Activated CD4-positive, alpha-beta T cell treated with anti-CD3 and anti-CD28 coated beads, Interleukin-2, Interleukin-4, amounts not matched to agents 100 ng/mL and 50 ng/mL, durations not matched to agents 16 hours and 8 hours (primary cell): ENCODE results near the gene ACTRT1.

Experiments used
- DNase-seq: peaks from one replicate; pipeline ENCODE4 v3.0.0-alpha.2; 2020; ENCODE audit warnings: low spot score

The ACTRT1 gene

DNA sequence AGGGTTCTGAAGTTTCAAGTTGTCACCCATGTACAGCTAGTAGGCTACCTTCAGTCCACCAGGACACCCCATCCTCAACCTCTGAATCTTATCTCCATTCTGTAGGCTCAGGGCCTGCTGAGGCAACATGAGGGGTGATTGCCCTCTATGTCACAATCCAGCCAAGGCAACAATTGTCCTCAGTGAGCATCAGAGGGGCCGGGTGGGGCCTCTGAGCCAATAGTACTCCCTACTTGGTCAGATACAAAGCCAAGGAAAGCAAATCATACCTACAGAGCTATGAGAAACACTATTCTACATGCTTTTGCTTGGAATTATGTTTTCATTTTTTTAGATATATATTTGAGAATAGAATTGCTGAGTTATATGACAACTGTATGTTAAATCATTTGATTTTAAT lies at the start of gene ACTRT1:
Gene ACTRT1, minus strand, starts transcription at position 101 of the 400 bp plus-strand sequence. CDS start 197 bp downstream, outside the sequence.
- no peak for DNase-seq

DNA sequence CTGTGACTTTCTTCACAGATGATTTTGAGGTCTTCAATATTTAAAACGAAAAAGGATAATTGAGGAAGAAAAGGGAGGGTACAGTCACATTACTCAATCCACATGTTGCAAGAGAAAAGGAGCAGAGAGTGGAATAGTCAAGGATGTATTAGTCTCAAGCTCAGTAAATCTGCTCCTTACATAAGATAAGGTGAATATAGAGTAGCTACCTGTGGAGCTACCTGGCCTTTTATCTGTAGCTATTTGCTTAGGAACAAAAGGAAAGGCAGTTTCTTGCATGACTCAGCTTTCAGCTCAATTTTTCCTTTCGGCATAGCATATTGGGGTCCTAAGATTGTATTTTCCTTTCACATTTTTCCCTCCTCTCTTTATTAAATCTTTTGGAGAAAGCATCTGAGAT lies 26.3 kb upstream of the ACTRT1 start:
- no peak for DNase-seq

DNA sequence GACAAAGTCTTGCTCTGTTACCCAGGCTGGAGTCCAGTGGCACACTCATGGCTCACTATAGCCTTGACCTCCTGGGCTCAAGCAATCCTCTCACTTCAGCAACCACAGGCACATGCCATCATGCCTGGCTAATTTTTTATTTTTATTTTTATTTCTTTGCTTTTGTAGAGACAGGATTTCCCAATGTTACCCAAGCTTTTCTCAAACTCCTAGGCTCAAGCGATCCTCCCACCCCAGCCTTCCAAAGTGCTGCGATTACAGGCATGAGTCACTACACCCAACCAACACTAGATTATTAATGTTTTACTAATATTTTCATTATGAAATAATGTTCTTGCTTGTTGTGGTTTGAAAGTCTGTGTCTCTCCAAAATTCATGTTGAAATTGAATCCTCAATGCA lies 5.2 kb upstream of the ACTRT1 start:
- DNase-seq: no peak

DNA sequence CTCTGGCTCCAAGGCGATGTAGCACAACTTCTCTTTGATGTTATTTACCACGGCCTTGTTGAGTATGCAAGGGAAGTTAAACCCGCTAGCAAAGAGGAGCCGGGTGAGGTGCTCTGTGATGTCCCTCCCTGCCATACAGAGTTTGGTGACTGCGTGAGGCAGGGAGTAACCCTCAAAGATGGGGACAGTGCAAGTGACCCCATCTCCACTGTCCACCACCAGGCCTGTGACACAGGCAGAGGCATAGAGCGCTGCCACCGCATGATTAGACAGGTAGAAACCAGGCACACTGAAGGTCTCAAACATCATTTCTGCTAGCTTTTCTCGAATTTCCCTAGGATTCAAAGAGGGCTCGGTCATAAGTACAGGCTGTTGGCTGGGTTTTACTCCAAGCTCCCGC lies 677 bp downstream of the ACTRT1 start:
- DNase-seq: no peak

DNA sequence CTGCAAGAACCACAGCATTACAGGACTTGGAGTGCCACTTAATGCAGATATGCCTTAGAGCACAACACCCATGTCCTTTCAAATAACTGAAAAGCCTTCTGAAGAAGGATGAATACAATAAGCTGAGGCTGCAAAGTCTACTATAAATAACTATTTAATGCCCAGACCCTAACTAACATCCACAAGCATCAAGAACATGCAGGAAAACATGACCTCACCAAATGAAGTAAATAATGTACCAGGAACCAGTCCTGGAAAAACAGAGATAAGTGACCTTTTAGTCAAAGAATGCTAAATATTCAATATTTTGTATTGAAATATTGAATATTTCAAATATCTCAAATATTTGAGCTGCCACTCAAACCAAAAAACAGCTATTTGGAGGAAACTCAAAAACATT lies 16.9 kb downstream of the ACTRT1 start:
- DNase-seq: no peak

DNA sequence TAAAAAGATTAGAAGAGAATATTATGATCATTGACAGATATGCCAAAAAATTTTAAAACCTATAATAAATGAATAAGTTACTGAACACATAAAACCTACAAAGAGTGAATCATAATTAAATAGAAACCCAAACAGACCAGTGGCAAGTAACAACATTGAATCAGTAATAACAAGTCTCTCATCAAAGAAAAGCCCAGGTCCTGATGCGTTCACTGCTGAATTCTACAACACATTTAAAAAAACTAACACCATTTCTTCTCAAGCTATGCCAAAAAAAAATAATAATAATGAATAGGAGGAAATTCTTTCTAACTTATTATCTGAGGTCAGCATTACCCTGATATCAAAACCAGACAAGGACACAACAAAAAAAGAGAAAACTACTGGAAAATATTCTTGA lies 30.6 kb downstream of the ACTRT1 start:
- DNase-seq: no peak

DNA sequence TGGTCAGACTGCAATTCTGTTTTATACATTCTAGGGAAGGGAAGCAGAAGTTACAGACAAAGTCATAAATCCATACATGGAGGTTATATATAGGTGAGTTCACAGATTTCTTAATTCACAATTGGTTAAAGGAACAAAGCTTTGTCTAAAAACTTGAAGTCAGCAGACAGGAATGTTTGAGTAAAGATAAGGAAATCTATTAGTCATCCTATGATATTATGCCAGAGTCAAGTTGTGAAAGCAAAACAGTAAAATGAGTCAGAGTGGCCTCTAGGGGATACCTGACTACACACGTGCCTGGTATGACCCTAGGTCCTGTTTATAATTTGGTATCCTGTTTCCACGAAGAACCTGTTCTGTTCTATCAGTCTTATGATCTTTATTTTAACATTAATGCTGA lies 31.5 kb downstream of the ACTRT1 start:
- no peak for DNase-seq

DNA sequence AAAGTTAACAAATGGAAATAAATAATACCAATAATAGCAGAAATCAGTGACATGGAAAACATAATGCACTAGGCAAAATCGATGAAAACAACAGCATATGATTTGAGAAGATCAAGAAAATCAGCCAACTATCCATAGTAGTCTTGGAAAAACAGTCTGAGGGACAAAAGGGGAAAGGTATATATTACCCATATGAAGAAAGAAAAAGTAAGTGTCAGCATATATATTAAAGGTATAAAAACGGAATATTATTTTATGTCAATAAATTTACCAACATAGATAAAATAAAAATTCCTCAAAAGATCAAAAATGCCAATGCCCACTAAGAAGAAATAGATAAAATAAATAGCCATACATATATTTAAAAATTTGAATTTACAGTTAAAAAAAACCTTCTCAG lies 33.0 kb downstream of the ACTRT1 start:
- no peak for DNase-seq

DNA sequence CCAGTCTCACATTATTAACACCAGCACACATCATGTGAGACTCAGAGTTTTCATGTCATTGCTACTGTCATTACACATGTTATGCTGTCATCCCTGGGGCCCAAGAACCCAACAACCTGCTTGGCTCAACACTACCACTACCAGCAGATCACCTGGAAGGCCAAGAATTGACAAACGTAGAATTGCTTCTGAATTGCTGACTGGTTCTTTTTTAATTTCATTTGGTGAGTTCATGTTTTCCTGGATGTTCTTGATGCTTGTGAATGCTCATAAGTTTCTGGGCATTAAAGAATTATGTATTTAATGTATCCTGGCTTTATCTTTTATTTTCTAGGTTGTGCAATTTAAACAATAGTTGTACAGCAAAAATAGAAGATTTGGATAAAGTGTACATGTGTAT lies 40.2 kb downstream of the ACTRT1 start:
- DNase-seq: no peak

DNA sequence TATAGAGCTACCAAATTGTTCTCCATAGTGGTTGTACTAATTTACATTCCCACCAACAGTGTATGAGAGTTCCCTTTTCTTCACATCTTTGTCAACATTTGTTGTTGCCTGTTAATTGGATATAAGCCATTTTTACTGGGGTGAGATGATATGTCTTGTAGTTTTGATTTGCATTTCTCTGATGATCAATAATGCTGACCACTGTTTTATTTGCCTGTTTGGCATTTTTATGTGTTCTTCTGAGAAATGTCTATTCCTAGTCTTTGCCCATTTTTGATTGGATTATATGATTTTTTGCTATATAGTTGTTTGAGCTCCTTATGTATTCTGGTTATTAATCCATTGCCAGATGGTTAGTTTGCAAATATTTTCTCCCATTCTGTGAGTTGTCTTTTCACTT lies 44.3 kb downstream of the ACTRT1 start:
- no peak for DNase-seq
